Activated naive CD8-positive, alpha-beta T cell treated with anti-CD3 and anti-CD28 coated beads, Interleukin-2, amount 10 ng/mL, durations not matched to agents 7 days and 5 days (primary cell): Measurements from ENCODE around the gene CHCHD6. TPM values are rescaled to one million over a fixed set of nuclear protein-coding genes. Genes with fewer than 3 reads are reported as not detected.

Source experiments
- ATAC-seq: fragments of 150-1000 bp; cut with Tn5 transposase; one replicate; pipeline ENCODE4 v1.10.0; 2021; ENCODE audit warnings: low read depth, moderate library complexity
- POLR2A ChIA-PET: fragments of 350-600 bp; sonication (Branson Sonifier 250); formaldehyde crosslinking; loops from one replicate; lab custom pipeline; 2021; ENCODE audit warnings: antibody characterized with exemption; lab: Charles Lee
- DNase-seq: peaks from one replicate; pipeline ENCODE4 v3.0.0; 2021
- H3K27ac Mint-ChIP-seq: one replicate; pipeline ENCODE4 v1.8.0; 2022; ENCODE audit warnings: mild to moderate bottlenecking, mixed read lengths
- H3K27me3 Mint-ChIP-seq: one replicate; pipeline ENCODE4 v1.8.0; 2022; ENCODE audit warnings: mild to moderate bottlenecking, moderate library complexity, mixed read lengths
- H3K36me3 Mint-ChIP-seq: one replicate; pipeline ENCODE4 v1.8.0; 2021; ENCODE audit warnings: mild to moderate bottlenecking, mixed read lengths
- H3K4me1 Mint-ChIP-seq: one replicate; pipeline ENCODE4 v1.8.0; 2021; ENCODE audit warnings: mixed read lengths
- H3K4me3 Mint-ChIP-seq: one replicate; pipeline ENCODE4 v1.8.0; 2022; ENCODE audit warnings: mild to moderate bottlenecking, moderate library complexity, mixed read lengths
- H3K9me3 Mint-ChIP-seq: one replicate; pipeline ENCODE4 v1.8.0; 2021; ENCODE audit warnings: mixed read lengths
- total RNA-seq, 2 experiments: library from RNA; stranded (reverse); gene quantifications; one replicate each; pipeline ENCODE4 v1.2.3, GENCODE V29; 2021

Gene CHCHD6
- total RNA-seq, 2 experiments from 2014 or later: 5.6 to 7.8 TPM

DNA sequence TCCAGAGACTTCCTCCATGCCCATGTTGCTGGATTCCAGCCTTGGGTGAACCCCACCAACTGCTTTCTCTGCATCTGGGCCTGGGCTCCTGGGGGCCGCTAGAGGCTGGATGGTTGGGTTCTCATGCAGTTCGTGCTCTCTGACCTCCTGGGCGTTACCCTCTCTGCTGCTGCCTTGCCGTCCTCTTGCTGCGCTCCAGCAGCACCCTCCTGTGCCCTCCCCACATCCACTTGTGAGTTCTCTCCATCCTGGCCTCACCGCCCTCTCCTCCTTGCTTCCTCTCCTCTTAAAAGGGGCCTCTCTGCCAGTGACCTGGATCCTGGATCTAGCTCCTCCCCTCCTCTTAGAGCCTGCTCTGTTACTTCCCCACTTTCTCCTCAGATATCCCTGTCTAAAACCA is 43.7 kb downstream of the CHCHD6 start:
- Mint-ChIP-seq H3K4me3 (no peak overlapping the region), H3K36me3 (no peaks in the 10 kb centered on the region), H3K27me3 (no peaks in the 10 kb centered on the region), H3K4me1 (peaks cover 2% of the 10 kb centered on the region), H3K9me3 (no peaks in the 10 kb centered on the region), H3K27ac (no peak overlapping the region)
- DNase-seq: no peak
- POLR2A ChIA-PET: no interaction called here
- no peak for ATAC-seq

DNA sequence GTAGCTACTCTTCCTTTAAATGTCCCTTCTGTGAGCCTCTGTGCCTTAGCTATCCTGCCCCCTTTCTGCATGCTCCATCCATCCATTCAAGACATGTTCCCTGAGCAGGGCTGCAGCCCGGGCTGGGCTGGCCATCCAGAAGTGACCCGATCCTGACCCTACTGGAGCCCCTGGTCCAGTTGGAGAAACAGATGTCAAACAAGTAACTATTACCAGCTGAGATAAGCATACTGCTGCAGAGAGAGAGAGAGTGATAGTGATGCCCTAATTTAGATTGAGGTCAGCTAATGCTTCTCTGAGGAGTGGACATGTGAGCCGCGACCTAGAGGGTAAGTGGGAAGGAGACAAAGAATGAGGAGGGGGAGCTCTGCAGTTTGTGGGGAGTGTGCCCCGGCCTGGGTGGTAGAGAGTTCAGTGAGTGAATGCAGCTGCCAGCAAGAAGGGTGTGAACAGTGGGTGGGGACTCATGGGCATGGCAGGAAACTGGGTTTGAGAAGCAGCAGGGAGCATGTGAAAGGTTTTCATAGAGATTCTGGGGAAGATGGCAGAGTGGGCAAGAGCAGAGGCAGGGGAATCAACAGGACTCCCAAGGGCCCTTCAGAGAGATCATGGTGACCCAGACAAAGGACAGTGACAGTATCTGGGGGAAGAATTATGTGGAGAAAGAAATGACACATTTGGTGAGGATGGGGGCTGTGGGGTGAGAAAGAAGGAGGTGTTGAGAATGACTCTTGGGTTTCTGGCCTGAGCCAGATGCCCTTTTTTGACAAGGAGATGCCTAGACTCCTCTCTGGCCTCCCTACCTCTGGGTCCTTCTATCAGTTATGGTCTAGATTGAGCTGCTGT is 44.9 kb downstream of the CHCHD6 start:
- ATAC-seq (no peak), DNase-seq (no peak)
- Mint-ChIP-seq H3K36me3 (no peaks in the 10 kb centered on the region), H3K27ac (no peak overlapping the region), H3K9me3 (no peaks in the 10 kb centered on the region), H3K4me3 (no peak overlapping the region), H3K4me1 (peaks cover 4% of the 10 kb centered on the region), H3K27me3 (no peaks in the 10 kb centered on the region)
- POLR2A ChIA-PET: interaction anchor here (0.6 kb wide), 2 partner anchors 18 to 35 kb away, joined by 3 to 7 read pairs; no protein-coding TSS in a partner anchor

DNA sequence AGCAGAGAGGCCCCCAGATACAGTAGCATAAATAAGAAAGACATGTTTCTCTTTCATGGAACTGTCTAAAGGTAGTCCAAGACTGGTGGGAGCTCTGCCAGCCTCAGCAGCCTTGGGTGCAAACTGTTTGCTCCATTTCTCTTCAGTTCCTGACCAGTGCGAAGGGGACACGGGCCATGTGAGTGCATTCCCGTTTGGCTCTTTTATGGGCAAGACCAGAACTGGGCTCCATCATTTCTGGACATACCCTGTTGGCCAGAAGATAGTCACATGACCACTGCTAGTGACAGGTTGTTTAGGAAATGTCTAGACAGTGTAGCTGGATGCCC is 45.5 kb downstream of the CHCHD6 start:
- Mint-ChIP-seq H3K36me3 (no peaks in the 10 kb centered on the region), H3K27me3 (no peaks in the 10 kb centered on the region), H3K27ac (no peak overlapping the region), H3K9me3 (no peaks in the 10 kb centered on the region), H3K4me3 (no peak overlapping the region), H3K4me1 (peaks cover 4% of the 10 kb centered on the region)
- ATAC-seq (no peak), DNase-seq (no peak)
- POLR2A ChIA-PET: no interaction called here

DNA sequence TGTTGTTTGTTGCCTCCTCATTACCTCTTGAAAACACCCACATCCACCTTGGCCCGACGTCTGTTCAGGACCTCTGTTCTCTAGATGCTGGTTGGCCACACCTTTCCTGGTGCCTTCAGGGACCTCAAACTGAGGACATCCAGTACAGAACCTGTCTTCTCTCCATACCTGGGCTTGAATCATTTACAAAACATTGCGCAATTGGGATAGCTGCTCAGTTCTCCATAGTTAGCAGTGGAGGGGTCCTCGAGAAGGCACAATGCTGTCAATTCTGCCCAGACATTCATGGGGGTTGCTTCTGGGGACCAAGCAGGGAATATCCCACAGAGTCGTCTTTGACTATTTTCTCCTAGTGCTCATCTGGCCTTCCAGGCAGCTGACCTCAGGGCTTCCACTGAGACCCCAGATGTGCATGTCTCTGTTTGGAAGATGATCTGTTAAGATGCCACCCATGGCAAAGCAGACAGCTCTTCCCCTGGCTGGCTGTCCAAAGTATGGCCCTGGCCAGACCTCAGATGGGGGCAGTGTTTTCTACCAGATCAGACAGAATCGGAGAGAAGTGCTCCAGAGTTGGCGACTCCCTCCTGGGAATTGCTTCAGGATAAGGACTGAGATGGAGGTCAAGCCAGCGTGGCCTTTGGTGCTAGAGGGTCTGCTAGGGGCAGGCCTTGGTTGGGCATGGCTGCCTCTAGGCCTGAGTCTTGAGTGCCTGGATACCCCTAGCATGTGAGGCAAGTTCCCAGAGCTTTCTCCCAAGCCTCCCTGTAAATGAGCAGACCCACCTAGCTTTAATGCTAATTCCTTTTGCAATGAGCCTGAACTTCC is 46.1 kb downstream of the CHCHD6 start:
- POLR2A ChIA-PET: no interaction called here
- H3K27me3 Mint-ChIP-seq: no peaks in the 10 kb centered on the region

DNA sequence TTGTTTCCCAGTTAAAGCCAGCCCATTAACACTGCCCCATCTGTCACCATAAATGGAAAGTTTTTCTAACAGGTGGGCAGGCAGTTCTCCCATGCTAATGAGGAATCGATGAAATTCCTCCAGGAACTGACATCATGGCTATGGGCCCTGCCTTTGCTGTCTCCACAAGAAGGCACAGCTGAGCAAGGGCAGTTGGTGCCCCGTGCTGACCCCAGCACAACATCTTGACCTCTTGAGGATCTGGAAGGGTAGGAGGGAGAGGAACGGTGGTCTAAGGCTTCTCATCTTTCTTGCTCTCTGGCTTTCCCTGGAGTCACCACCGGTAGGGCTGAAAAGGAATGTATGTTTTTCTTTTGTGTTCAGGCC is 46.7 kb downstream of the CHCHD6 start:
- H3K9me3 Mint-ChIP-seq: no peaks in the 10 kb centered on the region
- POLR2A ChIA-PET: interaction anchor here (0.7 kb wide), 1 partner anchor 174 kb away, joined by 6 read pairs; no protein-coding TSS in a partner anchor
- no peak overlapping the region for H3K27ac Mint-ChIP-seq
- H3K4me3 Mint-ChIP-seq: no peak overlapping the region
- H3K36me3 Mint-ChIP-seq: no peaks in the 10 kb centered on the region
- ATAC-seq (no peak), DNase-seq (no peak)
- no peaks in the 10 kb centered on the region for H3K27me3 Mint-ChIP-seq
- H3K4me1 Mint-ChIP-seq: peaks cover 4% of the 10 kb centered on the region

More for the DNA sequence above, 46.1 kb downstream of the CHCHD6 start:
- H3K36me3 Mint-ChIP-seq: no peaks in the 10 kb centered on the region
- no peak overlapping the region for H3K27ac Mint-ChIP-seq
- peaks cover 4% of the 10 kb centered on the region for H3K4me1 Mint-ChIP-seq
- H3K4me3 Mint-ChIP-seq: no peak overlapping the region
- DNase-seq: no peak
- no peaks in the 10 kb centered on the region for H3K9me3 Mint-ChIP-seq
- no peak for ATAC-seq

DNA sequence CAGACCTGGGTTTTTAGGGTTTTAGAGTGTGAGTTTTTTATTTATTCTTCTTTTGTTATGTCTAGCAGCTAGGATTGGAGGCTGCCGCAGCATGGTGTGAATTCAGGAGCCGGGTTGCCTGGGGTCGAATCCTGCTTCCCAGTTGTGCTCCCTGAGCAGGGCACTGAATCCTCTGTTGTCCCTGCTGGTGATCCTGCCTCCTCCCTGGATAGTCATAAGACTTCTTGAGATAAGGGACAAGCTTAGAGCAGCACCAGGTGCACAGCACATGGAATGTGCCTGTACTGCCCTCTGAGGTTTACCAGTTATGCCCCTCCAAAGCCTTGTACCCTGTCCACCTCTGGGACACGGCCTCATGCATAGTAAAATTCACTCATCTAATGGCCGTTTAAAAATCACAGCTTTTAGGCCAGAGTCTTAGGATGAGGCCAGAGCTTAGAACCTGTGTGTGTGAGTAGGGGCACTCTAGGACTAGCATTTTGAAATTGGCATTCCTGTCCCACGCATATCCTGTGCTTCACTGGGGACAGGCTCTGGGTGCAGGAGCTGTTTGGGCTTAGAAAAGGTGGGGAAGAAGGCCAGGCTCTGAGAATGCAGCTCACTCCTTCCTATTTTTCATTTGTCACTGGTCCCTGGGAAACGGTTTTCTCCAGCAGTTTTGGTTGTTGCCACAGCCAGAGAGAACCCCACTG is 47.7 kb downstream of the CHCHD6 start:
- POLR2A ChIA-PET: no interaction called here
- H3K9me3 Mint-ChIP-seq: no peaks in the 10 kb centered on the region
- no peaks in the 10 kb centered on the region for H3K27me3 Mint-ChIP-seq
- H3K4me3 Mint-ChIP-seq: no peak overlapping the region
- no peak overlapping the region for H3K27ac Mint-ChIP-seq
- ATAC-seq (no peak), DNase-seq (no peak)
- H3K4me1 Mint-ChIP-seq: peaks cover 4% of the 10 kb centered on the region
- no peaks in the 10 kb centered on the region for H3K36me3 Mint-ChIP-seq

DNA sequence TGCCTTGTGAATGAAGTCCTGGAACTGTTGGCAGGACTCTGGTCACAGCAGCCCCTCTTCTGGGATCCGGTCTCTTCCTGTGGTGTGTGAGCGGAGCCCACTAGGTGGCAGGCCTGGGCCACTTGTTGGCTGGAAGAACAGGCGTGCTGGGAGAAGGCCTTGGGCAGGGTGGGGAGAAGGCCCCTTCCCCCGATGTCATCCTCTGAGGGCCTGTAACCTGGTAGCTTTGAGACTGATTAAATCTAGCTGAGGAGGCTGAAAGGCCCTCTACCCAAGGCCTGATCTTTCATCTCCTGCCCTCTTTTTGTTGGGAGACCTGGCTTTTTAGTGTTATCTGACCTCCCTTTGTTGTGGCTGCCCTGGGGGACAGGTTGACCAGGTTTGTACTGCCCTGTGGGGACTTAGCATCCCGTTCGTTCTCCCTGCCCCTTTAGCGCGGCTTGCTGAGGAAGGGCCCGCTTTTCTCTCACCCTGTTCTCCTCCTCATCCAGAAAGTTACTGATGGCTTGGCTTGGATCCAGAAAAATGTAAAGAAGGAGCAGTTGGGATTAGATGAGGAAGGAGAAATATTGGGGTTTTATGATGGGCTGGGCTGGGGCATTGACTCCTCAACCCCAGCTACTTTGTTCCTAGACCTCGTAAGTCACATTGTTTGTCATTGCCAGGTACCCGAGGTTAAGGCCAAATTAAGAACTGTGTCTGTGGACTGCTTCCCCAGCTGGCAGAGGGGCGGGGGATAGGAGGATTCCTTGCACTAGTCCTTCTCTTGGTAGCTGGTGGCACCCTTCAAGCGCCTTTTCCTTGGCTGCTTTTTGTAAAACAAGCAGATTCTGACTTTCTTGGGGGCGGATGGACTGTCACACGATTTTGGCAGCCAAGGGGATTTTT is 48.5 kb downstream of the CHCHD6 start:
- POLR2A ChIA-PET: no interaction called here
- Mint-ChIP-seq H3K9me3 (no peaks in the 10 kb centered on the region), H3K36me3 (no peaks in the 10 kb centered on the region), H3K27me3 (no peaks in the 10 kb centered on the region), H3K4me3 (no peak overlapping the region), H3K4me1 (peaks cover 4% of the 10 kb centered on the region), H3K27ac (no peak overlapping the region)
- ATAC-seq (peak; percentile 72), DNase-seq (peak; percentile 72)

DNA sequence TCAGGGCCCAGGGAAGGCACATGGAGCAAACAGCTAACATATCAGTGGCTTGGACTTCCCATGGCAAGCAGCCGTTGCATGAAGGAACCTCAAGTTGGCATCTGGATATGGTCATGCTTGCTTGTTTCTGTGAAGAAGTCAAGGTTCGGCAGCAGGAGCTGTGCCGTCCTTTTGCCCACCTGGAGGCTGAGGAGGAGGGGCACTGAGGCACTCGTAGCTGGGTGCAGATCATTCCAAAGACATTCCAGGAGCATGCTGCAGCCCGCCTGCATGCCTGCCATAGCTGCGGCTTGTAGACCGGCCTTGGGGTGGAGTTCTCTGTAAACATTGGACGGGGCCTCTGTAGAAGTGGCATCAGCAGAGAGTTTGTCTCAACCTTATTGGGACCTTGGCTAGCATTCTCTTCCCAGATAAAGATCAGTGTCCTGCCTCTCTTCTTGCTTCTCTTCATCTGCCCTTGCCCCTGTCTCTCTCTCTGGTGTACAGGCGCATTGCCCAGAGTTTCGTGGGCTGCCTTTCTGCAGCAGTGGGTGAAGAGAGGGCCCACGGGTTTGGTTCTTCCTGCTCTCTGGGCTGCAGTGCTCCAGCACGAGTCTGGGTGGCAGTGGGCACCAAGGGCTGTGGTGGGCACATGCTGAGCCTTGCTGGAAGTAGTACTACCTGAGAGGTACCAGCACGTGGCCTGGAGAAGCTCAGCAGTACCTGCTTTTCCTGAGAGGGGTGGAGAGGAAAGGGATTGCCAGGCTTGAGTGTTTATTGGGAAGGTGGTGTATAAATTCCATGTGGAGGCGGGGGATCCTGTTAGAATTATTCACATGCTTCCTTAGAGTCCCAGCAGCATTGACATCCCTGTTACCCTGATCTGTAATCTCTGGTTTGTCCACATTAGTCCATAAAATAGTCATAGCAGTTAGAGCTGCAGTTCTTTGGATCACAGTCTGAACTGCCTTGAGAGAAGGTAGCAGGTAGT is 49.4 kb downstream of the CHCHD6 start:
- Mint-ChIP-seq H3K4me1 (peaks cover 4% of the 10 kb centered on the region), H3K36me3 (no peaks in the 10 kb centered on the region), H3K27me3 (no peaks in the 10 kb centered on the region), H3K4me3 (no peak overlapping the region), H3K27ac (no peak overlapping the region), H3K9me3 (no peaks in the 10 kb centered on the region)
- ATAC-seq (no peak), DNase-seq (no peak)
- POLR2A ChIA-PET: no interaction called here

DNA sequence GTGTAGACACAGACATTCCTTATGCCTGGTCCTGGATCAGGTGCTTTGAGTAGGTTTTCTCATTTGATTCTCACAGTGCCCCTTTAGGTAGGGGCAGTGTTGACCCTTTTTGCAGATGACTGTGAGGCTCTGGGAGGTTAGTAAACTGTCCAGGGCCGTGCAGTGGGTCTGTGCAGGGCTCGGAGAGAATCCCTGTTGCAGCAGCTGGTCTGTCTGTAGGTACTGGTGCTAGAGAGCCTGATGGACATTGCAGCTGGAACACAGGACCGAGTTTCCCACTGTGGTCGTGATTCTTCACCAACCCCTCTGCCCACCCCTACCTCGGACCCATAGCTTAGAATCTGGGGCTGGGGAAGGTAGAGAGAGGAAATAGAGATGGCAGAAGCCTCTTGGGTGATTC is 51.8 kb downstream of the CHCHD6 start:
- no peaks in the 10 kb centered on the region for H3K9me3 Mint-ChIP-seq
- DNase-seq (no peak), ATAC-seq (no peak)
- H3K4me3 Mint-ChIP-seq: no peak overlapping the region
- no peaks in the 10 kb centered on the region for H3K27me3 Mint-ChIP-seq
- no peaks in the 10 kb centered on the region for H3K36me3 Mint-ChIP-seq
- H3K4me1 Mint-ChIP-seq: peaks cover 2% of the 10 kb centered on the region
- H3K27ac Mint-ChIP-seq: no peak overlapping the region
- POLR2A ChIA-PET: no interaction called here

DNA sequence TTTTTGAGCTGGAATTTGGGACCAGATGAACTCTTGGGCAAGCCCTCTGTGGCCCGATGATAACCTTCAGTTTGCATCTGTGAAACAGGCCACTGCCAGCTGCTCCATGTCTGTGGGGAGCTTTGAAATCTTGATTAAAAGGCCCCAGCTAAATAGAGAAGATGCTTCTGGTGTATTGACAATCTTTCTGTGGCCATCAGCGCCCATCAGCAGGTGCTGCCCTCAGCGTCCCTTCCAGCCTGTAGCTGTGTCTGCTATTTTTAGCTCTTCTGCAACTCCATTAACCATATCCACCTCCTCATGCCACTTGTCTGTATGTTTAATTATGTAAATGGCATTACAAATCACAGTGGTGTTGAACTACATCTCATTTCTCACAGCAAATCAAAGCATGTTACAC is 54.0 kb downstream of the CHCHD6 start:
- DNase-seq (no peak), ATAC-seq (no peak)
- POLR2A ChIA-PET: no interaction called here
- Mint-ChIP-seq H3K9me3 (peaks cover 1% of the 10 kb centered on the region), H3K4me3 (no peak overlapping the region), H3K27ac (no peak overlapping the region), H3K27me3 (no peaks in the 10 kb centered on the region), H3K36me3 (no peaks in the 10 kb centered on the region), H3K4me1 (peaks cover 2% of the 10 kb centered on the region)

DNA sequence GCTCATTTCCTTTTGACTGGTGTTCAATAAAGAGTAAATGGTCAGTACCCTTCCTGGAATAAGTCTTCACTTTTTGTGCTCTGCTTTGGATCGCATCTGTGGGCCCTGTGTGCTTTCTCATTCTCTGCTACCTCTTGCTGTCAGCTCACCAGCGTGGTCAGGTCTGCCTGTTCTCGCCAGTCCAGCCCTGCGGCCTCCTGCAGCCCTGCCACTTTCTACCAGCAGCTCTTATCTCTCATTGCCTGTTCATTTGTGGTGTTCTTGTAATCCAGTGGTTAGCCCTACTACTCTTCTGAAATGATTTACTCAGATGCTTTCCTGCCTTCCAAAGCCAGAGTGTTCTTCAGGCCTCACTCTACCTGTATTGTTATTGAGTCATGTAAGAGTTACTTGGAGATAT is 54.8 kb downstream of the CHCHD6 start:
- Mint-ChIP-seq H3K36me3 (no peaks in the 10 kb centered on the region), H3K9me3 (peaks cover 1% of the 10 kb centered on the region), H3K27ac (no peak overlapping the region), H3K4me1 (no peaks in the 10 kb centered on the region), H3K4me3 (no peak overlapping the region), H3K27me3 (no peaks in the 10 kb centered on the region)
- POLR2A ChIA-PET: no interaction called here
- DNase-seq (no peak), ATAC-seq (no peak)

DNA sequence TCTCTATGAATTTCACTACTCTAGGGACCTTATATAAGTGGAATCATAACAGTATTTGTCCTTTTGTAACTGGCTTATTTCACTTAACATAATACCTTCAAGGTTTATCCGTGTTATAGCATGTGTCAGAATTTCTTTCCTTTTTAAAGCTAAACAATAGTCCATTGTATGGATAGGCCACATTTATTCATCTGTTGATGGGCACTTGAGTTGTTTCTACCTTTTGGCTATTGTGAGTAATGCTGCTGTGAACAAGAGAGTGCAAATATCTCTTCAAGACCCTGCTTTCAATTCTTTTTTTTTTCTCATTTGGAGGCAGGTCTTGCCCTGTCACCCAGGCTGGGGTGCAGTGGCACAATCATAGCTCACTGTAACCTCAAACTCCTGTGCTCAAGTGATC is 56.5 kb downstream of the CHCHD6 start:
- no peaks in the 10 kb centered on the region for H3K4me1 Mint-ChIP-seq
- no peaks in the 10 kb centered on the region for H3K36me3 Mint-ChIP-seq
- DNase-seq: no peak
- POLR2A ChIA-PET: no interaction called here
- no peak overlapping the region for H3K27ac Mint-ChIP-seq
- no peaks in the 10 kb centered on the region for H3K27me3 Mint-ChIP-seq
- no peak overlapping the region for H3K4me3 Mint-ChIP-seq
- H3K9me3 Mint-ChIP-seq: peaks cover 1% of the 10 kb centered on the region
- no peak for ATAC-seq
